NCI-H748 (cell line): ENCODE measurements around the gene SEMA3D.

Experiments
- DNase-seq: peaks from one replicate; lab custom pipeline; 2025; ENCODE audit not compliant: unreplicated experiment; lab: John Stamatoyannopoulos, UW

SEMA3D gene

DNA sequence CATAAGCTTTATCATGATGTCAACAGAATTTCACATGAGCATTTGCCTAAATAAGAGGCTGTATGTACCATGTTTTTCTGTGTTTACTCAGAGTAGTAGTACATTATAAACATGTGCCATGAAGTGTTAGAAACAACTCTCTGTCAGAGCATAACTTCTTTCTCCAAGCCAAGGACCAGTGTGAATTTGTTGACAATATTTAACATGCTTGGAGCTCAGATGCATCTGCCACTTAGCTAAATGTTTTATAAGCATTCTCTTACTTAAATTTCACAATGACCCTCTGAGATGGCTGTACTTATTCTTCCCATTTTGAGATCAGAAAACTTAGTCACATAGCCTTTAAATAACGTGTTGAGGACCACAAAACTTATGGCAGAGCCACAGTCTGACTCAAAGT, 105.0 kb downstream of the SEMA3D start:
- DNase-seq: no peak

DNA sequence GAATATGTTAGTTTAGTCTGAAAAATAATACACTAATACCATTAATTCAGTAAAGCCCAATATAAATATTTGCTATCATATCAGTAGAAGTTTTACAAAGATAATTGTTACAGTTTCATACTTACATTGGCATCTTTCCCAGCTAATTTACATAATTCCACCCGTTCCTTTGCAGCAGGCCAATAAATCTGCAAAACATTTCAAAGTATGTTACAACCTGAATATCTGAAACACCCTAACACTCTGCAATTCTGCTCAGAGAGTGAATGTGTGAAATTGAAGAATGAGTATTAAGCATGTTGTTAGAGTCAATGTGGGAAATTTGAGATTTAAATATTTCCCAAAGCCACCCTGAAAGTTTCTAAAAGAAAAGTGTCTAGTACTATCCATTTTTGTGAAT, 105.5 kb downstream of the SEMA3D start:
- DNase-seq: no peak

DNA sequence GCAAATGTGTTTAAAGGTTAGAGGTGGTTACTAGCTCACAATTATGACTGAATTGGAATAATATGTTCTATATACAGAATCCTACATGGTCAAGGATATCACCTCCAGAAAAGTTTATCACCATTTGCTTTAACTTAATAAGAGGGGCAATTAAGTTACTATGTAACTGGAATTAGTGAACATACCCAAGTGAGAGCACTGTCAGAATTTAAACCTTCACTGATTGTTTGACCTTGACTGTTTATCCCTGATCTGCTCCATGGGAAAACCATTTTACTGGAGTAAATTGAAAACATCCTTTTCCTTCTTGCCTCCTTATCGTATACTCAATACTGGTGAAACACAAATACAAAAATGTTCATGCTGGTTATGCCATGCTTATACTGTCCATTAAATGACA, 107.4 kb downstream of the SEMA3D start:
- DNase-seq: no peak

DNA sequence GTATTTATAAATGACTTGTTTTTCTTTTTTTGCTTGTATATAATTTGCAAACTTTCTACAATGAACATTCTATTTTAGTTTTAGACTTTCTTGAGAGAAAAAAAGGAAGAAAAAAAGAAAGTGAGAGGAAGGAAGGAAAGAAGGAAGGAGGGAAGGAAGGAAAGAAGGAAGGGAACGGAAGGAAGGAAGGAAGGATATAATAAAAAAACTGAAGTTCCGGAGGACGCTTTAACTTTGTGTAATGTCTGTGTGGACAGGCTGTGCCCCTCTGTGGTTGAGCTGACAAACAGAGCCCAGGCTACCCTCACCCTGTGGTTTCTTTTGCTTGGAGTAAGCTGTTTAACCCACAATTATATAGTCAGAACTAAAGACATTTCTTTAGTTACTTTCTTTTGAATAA, 108.7 kb downstream of the SEMA3D start:
- DNase-seq: no peak

DNA sequence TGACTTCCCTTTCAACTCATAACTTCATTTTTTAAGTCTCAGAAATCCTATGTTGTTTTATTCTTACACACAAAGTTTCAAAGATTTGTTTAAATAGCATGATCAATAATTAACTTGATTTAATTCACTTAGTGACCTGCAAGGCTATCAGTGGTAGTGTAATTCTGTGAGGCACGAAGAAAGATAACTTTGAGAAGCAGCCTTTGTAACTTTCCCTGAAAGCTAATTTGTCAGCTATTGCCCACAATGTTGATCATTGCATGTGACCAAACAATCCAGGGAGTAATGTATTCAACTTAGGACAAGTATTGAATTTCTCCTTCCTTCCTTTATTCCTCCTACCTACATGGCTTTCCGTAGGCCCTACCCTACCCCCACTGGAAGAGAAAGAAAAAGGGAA, 111.0 kb downstream of the SEMA3D start:
- DNase-seq: no peak

DNA sequence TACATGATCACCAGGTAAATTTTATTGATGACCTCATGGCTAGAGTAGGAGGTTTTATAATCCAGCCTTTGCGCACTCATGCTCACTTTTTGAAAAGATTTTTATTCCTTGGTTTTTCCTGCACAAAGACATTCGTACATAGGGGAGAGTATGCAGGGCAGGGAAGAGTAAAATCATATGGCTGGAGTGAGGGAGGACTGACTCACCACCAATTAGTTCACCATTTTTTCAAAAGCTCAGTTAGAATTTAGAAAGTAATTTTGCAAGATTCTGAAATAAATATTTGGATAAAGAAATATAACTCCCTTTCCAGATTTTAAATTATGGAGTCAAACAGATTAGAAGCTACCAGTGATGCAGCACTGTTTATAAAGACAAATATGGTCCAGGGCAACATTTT, 111.9 kb downstream of the SEMA3D start:
- DNase-seq: no peak

DNA sequence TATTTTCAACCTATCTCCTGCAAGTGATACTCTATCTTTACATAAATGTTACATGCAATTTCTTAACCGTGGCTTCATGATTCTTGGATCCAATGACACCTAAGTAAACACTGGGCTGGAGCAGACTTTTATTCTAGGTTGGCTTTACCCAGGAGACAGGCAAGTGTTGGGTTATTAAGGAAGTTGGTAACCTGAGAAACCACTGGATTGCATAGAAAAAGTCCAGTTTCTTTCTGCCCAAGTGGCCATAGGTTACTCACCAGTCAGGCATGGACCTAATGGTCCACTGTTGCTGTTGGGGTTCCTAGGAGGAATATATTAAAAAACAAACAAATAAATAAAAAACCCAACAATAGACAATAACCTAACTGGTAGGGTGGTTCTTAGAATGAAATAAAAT, 112.8 kb downstream of the SEMA3D start:
- no peak for DNase-seq

DNA sequence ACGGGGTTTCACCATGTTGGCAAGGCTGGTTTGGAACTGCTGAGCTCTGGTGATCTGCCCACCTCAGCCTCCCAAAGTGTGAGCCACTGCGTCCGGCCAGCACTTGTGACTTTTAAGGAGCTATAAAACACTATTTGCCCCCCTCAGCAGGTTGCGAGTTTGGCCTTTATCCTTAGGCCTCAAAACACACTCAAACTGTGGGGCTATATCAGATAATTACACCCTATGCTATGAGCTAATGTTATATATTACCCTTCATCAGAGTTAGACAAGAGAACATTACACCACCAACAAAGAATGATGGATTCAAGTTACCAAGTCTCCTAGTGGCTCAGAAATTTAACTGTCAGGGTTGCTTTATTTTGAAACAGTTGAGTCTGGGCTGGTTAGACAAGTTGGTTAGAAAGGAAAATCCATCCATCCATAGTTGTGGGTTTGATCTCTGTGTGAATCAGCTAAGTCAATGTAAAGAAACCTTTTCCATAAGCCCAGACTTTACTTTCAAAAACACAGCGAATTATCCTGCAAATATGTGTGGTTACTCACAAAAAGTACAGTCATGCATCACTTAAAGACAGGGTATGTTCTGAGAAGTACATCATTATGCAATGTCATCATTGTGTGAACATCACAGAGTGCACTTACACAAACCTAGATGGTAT, 115.8 kb downstream of the SEMA3D start:
- DNase-seq: peak; percentile 45

DNA sequence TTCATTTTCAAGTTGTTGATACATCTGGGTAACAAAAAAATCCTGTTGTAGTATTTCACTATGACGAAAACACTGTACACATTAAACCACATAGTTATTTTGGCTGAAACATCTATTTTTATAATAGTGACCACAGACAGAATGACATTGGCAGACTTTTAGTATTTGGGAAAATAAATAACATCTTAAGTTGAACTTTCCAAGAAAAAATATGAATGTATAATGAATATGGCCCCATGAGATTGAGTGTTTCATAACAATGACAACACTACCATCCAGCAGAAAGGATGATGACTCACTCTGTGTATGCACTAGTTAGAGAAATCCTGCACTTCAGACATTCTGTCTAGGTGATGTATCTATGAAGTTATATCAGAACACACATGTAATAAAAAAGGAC, 118.1 kb downstream of the SEMA3D start:
- no peak for DNase-seq

DNA sequence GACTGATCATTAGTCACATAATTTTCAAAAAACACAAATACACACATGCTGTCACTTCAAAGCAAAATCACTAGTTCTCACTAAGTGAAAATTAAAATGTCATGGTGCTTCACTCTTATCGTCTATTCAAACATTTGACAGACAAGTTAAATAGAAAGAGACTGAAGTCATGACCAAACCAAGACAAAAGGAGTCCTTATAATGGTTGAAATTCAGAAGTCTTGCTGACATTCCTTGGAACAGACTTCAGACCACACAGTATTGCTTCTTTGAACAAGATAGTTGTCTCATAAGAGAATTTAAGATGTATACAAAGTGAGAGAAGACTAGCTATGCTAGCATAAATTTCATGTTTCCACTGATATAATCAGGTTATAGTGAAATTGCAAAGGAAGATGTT, 119.5 kb downstream of the SEMA3D start:
- no peak for DNase-seq

DNA sequence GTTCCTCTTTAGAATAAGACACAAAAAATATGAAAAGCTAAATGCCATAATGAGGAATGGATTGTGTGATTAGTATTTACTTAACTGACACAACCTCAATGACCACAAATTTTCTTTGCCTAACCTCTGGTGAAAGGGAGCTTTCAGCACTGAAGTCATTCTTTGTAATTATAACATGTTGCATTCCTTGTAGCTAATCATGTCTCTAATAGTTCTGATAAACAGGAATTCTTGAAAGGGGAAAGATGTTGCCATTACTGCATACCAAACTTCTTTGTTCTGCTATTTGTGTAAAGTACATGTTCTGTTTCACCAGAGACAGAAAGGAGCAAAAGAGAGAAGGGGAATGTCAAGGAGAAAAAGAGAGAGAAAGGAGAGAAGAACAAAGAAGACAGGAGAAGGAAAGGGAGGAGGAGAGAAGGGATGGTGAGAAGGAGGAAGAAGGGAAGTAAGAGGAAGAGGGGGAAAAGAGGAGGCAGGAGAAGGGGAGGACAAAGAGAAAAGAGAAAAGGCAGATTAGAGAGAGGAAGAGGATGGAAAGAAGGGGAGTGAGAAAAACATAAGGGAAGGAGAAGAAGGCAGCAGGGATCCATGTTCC, 120.9 kb downstream of the SEMA3D start:
- DNase-seq: no peak

DNA sequence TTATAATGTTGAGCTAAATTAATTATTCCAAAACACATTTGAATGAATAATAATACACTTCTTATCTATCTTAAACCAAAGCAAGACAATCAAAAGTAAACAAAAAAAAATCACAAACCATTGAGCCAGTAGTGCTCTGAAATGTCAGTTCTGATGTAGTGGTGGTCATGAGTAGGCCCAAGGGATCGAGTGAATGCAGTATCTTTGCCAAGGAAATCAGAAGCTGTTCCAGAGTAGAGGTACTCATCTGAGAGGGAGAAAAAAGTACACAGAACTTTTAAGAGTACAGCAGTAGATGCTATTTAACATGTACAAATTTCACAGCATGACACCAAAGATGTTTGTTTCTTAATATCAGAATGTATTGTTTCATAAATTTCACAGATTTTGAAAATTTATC, 121.5 kb downstream of the SEMA3D start:
- no peak for DNase-seq

DNA sequence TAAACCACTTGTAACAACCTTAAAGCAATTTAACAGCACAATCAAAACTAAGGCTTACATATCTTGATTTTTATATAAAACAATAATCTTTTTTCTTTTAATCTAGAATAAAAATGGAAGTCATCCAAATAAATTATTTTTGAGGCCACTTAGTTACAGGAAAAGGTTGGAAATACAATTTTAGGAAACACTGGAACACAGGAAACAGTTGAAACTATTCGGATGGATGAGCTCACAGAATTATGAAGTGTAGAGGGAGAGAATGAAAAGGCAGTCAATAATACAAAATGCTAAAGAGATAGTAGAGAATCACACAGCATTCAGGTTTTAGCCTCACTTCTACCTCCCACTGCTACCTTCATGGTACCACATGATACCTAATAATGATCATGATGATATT, 124.2 kb downstream of the SEMA3D start:
- no peak for DNase-seq

DNA sequence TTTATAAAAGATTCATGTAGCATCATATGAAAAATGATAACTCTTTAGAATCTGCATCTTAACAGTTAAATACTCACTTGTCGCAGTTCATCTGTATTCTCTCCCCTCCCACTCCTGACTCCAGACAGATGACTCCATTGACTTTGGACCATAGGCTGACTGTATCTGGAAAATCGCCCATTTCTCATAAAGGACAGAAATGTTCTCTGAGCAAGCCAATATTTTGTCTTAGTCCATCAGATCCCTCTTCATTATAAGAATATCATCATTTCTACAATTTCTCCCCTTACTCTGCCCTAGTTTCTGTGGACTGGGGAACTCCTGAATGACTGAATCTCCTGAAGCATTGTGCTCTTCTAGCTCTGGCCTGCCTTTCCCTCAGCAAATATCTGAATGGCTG, 125.4 kb downstream of the SEMA3D start:
- no peak for DNase-seq

DNA sequence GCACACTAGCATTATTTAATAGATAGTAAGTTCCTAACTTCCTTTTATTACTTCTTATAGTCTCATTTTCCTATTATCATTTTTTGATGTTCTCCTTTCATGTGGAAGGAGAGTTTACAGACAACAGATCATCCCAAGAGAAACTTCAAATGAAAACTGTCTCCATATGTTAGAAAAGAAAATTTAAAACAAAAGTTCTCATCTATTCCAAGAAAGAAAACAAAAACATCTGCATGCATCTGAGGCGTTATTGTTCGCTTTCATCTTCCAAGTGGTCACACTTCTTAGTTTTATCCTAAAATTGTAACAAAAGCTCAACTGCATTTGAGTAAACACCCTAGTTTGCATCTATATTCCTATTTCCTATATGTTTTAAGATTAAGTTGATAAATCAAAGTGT, 126.2 kb downstream of the SEMA3D start:
- no peak for DNase-seq

DNA sequence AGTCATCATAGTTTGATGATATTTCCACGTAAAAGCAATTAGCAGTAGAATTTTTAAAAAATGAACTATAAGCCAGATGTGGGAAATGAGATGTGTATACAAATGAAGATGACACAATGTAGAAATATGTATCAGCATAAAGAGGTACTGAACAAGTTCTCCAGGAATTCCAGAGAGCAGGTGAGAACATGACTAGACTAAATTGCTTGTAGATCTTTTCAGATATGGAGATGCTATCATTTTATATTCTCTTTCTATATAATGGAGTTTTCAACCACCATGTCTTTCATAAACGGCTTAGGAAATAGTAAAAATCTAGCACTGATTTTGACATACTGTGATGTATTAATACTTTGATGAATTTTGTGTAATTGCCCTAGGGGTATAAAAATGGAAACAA, 130.9 kb downstream of the SEMA3D start:
- DNase-seq: no peak

DNA sequence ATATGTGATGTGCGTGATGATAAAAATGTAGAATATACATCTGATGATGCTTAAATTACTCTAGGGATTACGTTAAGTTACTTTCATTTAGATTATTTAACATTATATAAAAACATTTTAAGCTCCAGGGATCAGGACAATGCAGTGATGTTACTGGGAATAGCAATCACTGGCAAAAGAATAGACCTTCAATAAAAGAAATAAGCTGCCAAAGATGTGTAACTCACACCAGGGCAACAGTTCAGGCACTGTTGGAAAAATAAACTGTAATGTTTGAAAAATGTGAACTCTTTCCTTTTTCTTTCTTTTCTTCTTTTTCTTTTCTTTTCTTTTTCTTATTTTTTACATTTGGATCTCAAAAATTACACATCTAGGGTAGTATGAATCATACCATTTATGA, 131.7 kb downstream of the SEMA3D start:
- DNase-seq: no peak

DNA sequence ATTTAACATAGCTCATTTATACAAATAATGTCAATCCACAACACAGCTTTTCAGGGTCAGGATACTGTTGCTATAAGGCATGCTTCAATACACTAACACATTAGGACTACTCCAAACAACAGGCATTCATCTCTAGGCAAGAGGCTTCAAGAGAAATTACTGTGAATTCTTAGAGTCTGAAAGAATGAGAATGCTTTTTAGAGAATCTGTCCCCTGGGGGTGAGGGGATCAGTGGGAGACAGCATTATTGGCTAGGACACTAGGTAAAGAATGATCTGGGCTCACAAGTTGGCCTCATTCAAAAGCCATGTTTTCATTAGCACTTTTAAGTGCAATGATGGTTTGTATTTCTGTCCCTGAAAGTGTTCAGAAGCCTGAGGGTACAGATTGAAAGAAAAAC, 132.6 kb downstream of the SEMA3D start:
- no peak for DNase-seq

DNA sequence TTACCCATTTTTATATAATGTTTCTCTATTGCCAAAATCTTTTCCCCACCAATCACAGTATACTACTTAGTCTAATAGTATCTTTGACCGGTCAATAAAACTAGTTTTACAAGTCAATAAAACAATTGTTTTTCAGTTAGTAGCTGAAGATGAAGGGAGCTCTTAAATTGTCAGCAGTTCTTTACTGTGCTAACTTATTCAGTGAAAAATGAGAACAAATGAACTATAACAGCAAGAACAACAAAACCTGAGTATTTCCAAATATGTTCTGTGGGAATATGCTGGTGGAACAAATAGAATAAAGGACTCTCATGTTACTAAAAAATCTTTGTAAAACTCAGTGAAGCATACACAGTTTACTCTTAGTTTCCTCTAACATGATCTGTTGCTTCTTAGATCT, 134.0 kb downstream of the SEMA3D start:
- no peak for DNase-seq

DNA sequence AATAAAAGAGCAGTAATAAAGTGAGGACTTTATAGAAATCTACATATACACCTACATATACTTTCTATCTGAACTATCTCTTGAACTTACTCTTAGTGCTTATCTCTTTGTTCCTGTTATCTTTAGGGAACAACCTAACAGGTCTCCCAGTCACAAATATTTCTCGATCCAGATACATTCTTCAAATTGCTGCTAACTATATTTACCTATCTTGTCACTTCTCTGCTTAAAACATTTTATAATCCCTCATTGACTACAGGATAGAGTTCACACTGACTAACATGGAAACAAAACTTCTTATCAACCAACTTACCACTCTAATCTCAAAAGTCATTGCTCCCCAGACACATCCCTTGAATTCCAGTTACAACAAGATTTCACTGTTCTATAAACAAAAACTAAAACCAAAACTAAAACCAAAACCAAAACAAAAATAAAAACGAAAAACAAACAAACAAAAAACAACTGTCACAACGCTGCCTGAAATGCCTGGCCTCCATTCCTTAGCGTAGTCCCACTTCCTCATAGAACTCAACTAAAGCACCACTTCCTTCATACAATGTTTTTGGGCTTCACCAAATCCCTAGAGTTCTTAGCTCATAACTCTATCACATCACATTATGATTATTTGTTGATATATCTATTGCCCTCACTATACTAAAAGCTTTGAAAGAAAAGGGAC, 134.7 kb downstream of the SEMA3D start:
- no peak for DNase-seq

DNA sequence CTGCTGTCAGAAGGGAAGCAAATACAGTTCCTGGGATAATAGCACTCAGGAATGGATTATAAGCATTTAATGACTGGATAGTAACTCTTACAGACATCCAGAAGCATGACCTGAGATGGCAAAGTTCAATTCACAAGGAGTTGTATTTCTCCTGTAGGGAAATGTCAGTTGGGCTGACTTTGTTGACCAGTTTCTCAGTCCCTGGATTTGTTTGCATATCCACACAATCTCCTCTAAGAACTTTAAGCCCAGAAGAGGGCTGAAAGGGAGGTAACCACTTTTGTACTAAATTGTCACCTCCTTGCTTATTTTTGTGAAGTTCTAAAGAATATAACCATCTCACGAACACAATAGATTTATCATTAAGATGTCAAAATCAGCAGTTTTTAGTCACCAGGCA, 140.3 kb downstream of the SEMA3D start:
- peak; percentile 19 for DNase-seq

DNA sequence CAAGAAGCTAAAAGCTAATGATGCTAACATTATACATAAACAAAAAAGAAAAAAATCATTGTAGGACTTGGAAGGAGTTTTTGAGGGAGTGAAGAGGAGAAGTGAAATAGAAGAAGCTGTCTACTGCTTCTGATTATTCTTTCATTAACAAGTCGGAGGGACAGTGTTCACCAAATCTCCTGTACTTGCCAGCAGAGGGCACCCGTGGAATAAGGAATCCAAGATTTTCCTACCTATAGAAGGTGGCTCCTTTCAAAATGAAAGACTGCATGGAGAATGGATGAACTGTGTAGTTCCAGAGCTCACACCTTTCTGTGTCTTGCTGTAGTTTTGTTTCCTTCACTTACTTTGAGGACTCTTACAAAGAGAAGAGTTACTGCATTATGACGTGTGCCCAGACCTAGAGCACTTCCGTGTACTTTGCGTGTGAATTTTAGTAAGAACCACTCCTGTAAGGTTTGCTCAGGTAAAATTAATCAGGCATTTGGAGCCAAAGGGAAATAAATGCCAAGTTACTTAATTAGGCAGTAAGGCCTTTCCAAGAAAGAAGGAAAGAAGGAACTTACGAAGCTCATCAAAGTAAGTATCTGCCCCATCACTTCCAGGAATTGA, 145.1 kb downstream of the SEMA3D start:
- peak; percentile 83 for DNase-seq
